AG08395 (cell line): Measurements from ENCODE around the gene CFAP54.
"Not testable (repeated sequence)": the region's sequence is repeated elsewhere in the genome, so short reads cannot be mapped to it uniquely, and the experiment has no call there.

Source experiments
- DNase-seq: peaks from one replicate; pipeline ENCODE4 v3.0.0; 2012; ENCODE audit warnings: mixed read lengths, low spot score

CFAP54 gene

DNA sequence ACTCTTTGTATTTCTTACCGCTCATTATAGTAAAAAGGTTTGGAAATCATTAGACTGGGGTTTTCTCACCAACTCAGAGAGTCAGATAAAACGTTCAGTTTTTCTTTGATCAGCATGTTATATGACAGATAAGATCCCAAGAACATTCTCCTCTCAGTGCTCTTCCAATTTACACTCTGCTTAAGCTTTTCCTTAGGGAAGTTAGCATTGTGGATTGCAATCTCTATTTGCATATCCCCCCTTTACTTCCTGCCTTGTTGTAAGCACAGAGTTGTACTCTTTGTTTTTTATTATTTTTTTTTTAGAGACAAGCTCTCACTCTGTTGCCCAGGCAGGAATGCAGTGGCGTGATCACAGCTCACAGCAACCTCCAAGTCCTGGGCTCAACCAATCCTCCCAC is 11.4 kb upstream of the CFAP54 start:
- no peak for DNase-seq

DNA sequence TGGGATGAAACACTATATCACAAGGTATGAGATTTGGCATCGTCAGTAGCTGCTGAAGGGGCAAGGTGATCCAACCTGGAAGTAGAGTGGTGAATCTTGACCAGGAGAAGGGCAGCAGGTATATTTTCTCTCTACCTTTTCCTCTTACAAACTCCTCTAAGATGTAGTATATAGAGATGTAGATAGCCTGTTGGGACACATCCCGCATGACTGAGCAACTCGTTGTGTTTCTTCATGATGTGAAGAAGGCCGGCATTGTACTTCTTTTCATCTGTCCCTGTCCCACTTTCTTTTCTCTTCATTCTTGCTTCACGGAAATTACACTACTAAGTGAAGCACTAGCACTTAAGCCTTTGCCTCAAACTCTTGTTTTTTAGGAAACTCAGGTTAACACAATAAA is 7.3 kb upstream of the CFAP54 start:
- DNase-seq = no peak

DNA sequence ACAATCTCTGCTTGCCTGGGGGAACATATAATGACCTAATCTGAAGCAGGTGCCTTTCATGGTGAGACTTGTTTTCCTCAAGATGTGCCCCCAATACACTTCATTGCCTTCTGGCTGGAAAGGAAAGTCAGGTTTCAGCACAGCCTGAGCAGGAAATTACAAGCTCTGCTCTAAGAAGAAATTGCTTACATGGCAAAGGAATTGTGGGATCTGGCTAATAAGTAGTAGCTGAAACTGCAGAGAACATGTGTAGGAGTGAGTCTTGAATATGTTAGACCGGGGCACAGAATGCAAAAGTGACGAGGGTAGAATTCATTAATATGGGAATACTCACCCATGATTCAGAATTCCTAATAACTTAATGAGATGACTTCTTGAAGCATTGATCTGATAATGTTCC is 6.3 kb upstream of the CFAP54 start:
- DNase-seq = no peak

DNA sequence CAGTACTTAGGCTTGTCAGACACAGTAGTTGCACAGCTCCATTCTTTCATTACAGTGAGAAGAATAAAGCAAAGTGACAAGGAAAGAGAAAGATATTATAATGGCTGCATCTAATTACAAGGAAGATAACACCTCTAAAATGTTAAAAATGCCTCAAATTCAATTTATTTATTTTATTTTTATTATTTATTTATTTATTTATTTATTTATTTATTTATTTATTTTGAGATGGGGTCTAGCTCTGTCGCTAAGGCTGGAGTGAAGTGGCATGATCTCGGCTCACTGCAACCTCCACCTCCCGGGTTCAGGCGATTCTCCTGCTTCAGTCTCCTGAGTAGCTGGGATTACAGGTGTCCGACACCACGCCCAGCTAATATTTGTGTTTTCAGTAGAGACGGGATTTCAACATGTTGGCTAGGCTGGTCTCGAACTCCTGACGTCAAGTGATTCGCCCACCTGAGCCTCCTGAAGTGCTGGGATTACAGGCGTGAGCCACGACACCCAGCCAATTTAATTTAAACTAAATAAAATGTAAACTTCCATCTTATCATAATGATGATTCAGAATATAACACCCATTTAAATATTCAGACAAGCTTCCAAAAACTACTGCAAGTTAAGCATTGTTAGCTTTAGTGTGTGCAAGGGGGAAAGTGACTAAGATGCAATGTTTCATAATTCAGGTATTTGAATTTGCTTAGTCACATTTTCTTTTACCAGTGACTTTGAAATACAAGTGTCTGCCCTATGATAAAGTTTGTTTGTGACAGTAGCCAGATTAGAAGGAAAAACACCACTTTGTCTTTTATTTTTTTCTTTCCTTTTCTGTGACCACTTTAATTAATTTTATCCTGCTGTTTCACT is 2.4 kb upstream of the CFAP54 start:
- DNase-seq = peak; percentile 65

DNA sequence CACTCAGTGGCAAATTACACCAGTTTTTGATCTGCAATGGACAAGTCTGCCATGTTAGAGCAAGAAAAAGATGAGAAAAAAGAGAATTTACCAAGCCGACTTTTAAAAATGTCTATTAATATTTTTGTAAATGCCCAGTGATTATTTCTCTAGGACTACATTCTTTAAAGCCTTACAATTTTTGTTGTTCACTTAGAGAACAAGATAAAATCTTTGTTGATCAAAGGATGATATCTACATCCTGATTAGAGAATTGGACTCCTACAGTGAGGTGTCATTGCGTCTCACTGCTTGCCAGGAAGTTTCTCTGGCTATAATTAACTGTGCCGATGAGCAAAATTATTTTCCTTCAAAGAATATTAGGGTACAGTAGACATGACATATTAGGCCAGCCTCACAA is 1.7 kb upstream of the CFAP54 start:
- no peak for DNase-seq

DNA sequence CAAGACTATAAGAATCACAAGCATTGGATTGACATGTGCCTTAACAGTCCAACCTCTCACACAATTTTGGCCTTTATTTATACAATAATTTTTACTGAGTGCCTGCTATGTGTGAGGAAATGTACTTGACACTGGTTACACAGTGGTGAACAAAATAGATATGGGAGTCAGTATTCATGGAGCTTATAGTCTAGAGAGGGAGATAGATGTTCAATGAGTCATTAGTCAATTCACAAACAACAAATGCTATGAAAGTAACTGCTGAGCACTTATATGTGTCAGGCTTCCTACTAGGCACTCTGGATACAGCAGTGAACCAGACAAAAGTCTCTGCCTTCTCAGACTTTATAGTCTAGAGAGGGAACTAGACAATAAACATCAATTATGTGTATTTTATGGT is 3.7 kb downstream of the CFAP54 start:
- DNase-seq = no peak

DNA sequence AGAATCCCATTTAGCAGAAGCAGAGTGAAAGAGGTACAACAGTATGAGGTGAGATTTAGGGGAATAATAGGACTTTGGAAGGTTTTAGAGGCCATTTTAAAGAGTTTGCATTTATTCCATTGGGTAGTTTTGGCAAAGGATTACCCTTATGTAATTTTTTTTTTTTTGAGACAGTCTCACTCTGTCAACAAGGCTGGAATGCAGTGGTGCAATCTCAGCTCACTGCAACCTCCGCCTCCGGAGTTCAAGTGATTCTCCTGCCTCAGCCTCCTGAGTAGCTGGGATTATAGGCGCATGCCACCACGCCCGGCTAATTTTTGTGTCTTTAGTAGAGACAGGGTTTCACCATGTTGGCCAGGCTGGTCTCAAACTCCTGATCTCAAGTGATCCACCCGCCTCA is 4.8 kb downstream of the CFAP54 start:
- not testable (repeated sequence) for DNase-seq

DNA sequence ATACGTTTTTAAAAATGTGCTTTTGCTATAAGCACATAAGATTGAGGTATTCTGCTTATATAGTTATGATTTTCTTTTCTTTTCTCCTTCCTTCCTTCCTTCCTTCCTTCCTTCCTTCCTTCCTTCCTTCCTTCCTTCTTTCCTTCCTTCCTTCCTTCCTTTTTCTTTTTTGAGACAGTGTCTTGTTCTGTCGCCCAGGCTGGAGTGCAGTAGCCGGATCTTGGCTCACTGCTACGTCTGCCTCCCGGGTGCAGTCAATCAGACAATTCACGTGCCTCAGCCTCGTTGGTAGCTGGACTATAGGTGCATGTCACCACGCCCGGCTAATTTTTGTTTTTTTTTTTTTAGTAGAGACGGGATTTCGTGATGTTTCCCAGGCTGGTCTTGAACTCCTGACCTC is 5.8 kb downstream of the CFAP54 start:
- no peak for DNase-seq

DNA sequence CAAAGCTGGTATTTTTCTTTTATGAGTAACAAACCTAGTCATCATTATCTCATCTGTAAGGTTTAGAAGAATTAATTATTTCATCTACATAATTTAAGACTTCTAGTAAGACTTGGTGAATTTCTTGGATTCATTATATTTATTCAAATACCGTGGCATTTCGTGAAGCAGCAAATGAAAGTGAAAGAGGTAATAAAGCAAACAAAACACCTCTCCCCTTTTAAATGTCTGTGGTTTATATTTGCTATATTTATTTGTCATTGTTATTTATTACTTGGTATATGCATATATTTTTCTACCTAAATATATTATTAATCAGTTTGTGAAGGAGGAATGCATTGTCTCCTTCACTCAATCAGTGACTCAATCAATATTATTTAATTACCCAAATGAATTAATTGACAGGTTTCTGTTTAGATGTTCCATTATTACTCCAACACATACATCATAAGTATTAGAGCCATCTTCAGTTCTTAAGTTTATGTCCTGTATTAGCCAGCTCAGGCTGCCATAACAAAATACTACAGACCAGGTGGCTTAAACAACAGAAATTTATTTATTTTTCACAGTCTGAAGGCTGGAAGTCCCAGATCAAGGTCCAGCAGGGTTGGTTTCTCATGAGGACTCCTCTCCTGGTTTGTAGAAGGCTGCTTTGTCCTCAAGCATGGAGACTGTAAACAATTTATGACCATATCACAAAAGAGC is 6.6 kb downstream of the CFAP54 start:
- no peak for DNase-seq

DNA sequence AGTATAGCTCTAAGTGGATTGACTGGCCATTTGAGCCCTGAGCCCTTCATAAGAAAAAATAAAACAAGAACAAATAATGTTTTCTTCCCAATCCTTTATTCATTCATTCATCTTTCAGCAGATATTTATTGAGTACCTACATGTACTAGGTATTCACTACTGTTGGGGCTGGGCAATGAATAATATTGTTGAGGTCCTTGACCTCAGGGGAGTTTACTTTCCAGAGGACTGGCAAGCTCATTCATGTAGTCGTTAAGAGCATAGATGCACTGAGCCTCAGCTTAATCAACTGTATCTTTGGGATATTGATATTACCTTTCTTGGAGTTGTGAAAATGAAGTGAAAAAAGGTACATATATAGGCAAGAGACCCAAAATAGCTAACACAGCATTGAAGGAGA is 7.6 kb downstream of the CFAP54 start:
- no peak for DNase-seq

DNA sequence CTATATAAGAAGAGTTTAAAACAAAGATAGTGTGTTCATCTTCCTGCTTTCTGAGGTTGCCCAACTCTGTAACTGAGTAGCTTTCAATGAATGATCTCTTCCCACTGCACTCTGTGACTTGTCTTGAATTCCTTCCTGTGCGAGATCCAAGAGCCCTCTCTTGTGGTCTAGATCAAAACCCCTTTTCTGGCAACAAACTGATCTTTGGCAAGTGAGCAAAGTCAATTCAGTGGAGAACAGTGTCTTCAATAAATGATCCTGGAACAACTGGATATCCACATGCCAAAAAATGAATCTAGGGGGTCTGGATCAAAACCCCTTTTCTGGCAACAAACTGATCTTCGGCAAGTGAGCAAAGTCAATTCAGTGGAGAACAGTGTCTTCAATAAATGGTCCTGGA is 8.5 kb downstream of the CFAP54 start:
- DNase-seq = no peak

DNA sequence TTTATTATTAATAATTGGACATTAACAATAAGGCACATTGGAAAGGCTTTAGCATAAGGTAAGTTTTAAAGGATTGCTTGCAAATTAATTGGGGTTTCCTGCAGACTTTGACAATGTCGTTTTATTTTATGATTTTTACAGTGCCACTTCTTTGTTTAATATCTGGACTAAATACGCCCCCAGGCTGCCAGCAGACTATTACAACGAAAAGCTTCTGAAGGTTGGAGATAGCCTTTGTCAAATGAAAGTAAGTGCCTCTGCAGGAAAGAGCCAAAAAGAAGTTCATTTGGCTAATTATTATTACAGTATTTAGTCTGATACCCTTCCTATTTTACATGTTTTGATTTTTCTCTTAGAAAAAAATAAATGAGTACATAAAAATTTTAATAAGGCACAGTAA is 11.3 kb downstream of the CFAP54 start:
- DNase-seq = no peak

DNA sequence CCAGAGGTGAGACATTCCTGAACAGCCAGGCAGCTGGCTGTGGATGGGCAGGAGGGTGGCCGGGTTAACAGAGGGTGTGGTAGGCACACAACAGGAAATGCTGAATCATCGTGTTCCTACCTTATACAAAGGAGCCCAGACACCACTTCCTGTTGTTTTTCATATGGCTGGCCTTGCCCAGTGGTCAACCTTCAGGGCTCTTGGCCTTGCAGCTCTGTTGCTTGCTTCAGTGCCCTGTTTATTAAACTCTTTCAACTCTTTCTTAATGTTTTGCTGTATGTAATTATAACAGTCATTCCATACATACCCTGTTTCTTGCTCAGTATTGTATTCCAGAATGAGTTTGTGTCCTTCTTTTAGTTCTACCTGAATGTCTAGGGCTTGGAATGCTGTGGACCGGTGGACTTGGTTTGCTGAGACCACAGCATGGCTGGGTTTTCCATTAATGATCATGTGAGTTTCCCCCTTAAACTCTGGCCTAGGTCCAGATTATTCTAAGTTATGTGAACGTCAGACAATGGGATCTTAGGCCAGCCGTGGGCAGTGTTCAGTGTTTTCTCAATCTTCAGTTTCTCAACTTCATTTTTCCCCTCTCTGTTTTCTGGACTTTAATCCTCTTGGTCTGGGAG is 11.9 kb downstream of the CFAP54 start:
- DNase-seq = peak; percentile 54

DNA sequence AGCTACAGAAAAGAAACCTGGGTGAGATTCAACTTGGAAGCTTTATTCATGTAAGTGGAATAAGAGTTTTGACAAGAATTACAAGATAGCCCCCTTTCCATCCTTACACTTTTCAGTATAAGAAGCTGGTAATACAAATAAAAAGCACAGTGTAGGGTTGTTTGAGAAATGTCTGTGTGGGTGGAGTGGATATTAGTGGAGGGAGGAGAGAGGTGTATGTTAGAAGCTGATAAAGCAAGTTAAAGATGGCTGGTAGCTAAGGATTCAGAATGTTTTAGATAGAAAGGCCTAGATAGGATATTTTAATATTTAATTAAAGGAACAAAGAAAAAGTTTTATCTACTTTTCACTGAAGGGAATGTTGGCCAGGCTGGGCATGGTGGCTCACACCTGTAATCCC is 12.5 kb downstream of the CFAP54 start:
- no peak for DNase-seq

DNA sequence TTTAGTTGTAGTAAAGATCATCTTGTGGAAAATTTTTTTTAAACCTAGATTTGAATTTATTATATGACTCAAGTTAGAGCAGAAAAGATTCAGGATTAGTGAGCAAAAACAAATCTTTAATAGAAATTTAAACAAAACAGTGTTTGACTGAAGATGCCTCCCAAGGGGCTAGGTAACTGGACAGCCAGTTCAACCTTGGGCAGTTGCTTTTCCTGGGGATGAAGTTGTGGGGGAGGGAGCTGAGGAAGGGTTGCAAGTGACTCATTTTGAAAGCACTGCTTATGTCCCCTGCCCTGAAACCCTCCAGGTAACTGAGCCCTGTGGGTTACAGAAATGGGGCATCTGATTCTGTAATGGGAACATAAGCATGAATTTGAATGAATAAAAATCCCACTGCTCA is 13.1 kb downstream of the CFAP54 start:
- no peak for DNase-seq

DNA sequence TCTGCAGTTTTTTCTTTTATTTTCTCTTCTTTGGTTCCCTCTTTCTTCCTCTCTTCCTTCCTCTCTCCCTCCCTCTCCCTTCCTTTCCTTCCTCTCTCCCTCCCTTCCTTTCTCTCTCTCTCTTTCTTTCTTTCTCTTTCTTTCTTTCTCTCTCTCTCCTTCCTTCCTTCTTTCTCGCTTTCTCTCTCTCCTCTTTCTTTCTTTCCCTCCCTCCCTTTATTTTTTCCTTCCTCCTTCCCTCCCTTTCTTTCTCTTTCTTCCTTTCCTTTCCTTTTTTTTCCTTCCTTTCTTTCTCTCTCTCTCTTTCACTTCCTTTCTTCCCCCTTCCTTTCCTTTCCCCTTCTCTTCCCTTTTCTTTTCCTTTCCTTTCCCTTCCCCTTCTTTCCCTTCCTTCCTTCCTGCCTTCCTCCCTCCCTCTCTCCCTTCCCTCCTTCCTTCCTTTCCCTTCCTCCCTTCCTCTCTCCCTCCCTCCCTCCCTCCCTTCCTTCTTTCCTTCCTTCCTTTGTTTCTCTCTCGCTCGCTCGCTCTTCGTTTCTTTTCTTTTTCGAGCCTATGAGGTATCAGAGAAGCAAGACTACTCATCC is 13.7 kb downstream of the CFAP54 start:
- DNase-seq = no peak

DNA sequence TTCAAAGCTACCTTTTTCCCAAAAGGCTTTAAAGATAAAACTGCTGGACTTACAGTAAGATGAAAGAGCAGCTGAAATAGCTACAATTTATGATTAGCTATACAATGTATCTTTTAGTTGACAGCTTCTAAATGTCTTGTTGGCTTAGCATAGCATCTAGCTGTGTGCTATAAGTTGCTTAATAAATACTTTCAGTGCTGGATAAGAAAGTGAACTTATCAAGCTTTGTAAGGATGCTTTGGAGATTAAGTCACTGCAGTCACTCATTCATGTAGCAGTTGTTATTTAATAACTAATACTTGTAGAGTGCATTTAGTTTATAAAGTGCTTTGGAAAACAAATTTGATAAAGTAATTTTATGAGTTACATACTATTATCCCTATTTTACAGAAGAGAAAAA is 14.6 kb downstream of the CFAP54 start:
- no peak for DNase-seq

DNA sequence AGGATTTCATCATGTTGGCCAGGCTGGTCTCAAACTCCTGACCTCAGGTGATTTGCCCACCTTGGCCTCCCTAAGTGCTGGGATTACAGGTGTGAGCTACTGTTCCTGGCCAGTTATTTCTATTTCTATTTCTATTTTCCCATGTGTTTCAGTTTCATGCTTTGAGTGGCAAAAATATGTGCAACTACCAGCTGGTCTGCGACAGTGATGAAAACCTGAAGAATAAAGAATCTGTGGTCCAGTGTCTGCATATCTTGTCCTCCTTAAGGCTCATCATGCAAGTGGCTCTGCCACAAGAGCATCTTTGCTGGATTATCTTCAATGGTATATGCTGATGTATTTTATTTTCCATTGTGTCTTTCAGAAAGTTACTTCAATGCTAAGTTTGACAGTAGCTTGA is 17.4 kb downstream of the CFAP54 start:
- DNase-seq = no peak

DNA sequence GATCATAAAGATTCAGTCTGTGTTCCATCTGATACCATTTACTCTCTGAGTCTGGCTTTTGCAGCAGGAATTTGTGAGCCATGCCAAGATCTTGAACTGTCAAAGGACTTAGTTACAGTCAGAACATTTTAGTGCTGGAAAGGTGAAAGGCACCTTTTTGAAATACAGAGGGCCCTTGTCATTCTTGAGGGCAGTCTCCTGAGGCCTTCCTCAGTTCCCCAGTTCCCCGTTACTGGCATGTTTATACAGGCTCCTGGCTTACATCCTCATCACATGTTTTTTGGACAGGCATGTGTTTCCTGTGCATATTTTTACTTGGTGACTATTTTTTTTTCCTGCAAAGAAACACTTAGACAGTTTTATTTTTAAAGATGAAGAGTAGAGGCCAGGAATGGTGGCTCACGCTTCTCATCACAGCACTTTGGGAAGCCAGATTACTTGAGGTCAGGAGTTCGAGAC is 21.0 kb downstream of the CFAP54 start:
- DNase-seq = peak; percentile 16

DNA sequence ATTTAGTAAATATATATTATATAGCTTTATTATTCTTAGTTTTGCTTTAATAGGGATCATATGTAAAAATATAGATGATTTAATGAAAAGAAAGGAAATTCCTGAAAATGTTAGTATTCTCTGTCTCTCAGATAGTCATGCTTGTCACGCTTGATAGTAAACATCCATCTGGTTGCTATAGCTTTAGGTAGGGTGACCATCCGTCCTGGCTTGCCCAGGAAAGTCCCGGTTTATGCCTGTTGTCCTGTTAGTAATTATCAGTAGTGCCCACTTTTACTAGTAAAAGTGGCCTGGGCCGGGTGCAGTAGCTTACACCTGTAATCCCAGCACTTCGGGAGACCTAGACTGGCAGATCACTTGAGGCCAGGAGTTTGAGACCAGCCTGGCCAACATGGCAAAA is 23.8 kb downstream of the CFAP54 start:
- DNase-seq = no peak

DNA sequence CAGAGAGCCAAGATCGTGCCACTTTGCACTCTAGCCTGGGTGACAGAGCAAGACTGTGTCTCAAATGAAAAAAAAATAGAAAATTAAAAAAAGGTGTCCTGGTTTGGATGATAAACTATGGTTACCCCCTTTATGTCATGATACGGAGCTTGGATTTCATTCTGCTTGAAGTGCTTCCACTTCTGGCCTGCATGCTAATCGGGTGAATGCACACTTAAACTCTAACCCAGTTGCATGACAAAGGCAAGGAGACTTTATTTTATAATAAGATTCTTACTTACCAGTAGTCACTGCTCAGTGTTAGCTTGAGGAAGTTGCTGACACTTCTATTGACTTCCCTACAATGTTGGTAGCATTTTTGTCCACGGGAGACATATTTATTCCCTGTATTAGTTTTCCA is 24.3 kb downstream of the CFAP54 start:
- DNase-seq = no peak

DNA sequence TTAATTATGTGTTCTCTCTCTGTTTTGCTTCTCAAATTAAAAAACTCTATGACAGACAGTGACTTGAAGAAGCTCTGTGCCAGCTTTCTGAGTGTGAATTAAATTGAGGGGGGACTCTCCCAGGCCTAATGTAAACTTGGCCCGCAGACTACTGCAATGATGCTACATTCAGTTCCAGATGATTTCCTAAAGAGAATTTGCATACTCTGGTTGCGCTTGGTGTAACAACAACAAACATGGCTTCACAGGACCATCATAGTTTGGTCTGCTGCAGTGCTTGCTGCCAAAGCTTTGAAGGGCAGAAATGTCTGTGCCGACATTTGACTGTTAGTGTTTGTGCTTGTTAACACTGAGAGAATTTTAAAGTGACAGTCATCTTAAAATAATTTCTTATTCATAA is 25.0 kb downstream of the CFAP54 start:
- DNase-seq = no peak
